NCI-H1417 (cell line): ENCODE results near the gene SPOCK1.

Source experiments
- DNase-seq, 3 experiments: peaks; one replicate each; lab custom pipeline; 2025; lab: John Stamatoyannopoulos, UW

Gene SPOCK1

DNA sequence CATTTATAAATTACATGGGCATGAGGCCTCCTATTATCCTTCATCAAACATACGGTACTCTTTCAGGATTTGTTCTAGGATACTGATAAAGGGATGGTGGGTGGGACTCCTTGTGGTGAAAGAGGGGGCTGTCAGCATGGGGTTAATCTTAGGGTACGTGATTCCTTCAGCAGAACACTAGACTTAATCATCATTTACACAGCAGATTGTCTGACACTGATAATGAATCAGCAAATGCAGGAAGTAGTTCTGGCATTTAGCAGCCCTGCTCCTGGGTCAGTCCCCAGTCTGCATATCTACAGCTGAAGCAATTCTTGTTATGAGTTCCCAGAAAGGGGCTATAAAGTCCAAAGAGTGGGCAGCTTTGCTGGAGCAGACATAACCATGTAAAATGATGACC is 384.6 kb downstream of the SPOCK1 start:
- DNase-seq, result peak in 1 of 3 experiments; percentile 5

GRCh38 chr5:137113939-137114338 is 385.2 kb downstream of the SPOCK1 start:
- no peak for DNase-seq

GRCh38 chr5:137113161-137113560 is 386.0 kb downstream of the SPOCK1 start:
- DNase-seq, result no peak

DNA sequence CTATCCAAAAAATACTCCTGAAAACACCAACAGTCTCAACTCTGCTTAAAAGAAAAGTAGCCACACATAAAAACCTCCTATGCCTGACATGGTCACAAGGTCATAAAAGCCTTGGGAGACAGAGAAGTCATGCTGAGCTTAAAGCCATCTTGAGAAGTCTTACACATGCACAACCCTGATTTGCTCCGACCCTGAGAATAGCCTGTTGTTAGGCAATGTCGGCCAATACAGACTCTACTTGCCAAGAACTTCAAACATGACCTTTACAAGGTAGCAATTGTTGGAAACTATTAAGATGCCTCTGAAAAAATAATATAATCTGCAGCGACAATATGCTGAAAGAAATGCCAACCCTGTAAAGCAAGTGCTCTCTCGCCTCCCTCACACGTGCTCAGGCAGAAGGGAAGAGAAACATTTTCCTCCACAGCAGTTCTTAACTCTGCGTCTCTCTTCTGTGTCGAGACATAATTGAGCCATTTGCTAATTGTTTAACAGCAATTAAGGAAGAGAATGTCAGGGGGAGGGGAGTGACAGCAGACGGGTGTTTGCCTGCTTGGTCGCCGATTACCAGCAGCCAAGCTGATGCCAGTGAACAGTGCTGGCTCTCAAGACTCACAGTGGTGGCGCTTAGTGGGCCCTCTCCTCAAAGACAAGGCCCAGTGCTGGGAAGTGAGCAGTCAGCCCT is 393.6 kb downstream of the SPOCK1 start:
- DNase-seq, result peak in 1 of 3 experiments; percentile 8

GRCh38 chr5:137101544-137101943 is 397.6 kb downstream of the SPOCK1 start:
- DNase-seq, result no peak

- DNase-seq, result no peak
Observed at GRCh38 chr5:137099651-137100050, 399.5 kb downstream of the SPOCK1 start.

- no peak for DNase-seq
Observed at GRCh38 chr5:137098663-137099062, 400.5 kb downstream of the SPOCK1 start.

- no peak for DNase-seq
Observed at GRCh38 chr5:137098238-137098637, 400.9 kb downstream of the SPOCK1 start.

DNA sequence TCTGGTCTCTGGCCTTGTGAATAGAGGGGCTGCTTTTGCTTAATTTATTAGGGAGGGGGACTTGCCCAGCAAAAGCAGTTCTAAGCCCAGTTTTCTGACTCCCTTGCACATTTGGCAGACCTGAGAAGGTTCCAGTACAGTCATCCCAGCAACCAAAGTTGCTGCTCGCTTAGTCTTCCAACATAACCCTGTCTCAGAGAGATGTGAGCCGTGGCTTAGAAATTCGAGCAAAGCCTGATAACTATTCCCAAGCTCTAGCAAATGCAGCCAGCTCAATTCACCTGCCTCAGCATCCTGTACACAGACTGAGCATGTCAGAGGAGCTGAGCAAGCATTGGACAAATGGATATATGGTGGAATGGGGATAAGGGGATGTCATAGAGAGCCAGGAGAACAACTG is 401.9 kb downstream of the SPOCK1 start:
- no peak for DNase-seq

GRCh38 chr5:137096149-137097103 is 402.7 kb downstream of the SPOCK1 start:
- DNase-seq, result peak in 1 of 3 experiments; percentile 7

DNA sequence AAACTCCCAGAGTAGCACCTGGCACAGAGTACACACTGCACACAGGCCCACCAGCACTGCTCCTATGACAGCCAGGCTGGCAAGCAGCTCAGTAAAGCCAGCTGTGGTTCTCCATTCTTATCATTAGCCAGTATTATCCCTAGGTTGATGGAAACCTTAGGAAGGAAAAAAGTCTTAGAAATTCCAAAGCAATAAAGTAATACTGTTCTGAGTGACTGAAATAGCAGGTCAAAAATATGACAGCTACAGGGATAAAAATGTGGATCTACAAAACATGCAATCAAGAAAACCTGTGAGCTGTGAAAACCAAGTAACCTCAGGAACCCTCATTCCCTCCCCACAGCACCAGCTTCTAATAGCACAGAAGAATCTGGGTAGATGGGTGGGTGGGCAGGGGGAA is 403.5 kb downstream of the SPOCK1 start:
- no peak for DNase-seq

DNA sequence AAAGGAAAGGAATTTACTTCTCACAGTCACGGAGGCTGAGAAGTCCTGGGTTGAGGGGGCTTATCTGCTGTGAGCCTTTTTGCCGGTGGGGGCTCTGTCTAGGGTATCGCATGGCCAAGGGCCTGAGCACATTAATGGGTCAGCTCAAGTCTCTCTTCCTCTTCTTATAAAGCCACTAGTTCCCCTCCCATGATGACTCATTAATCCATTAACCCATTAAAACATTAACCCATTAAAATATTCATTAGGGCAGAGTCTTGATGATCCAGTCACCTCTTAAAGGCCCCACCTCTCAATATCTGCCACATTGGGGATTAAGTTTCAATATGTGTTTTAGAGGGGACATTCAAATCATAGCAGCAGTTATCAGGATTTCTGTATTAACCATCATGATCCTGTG is 406.3 kb downstream of the SPOCK1 start:
- DNase-seq, result no peak

DNA sequence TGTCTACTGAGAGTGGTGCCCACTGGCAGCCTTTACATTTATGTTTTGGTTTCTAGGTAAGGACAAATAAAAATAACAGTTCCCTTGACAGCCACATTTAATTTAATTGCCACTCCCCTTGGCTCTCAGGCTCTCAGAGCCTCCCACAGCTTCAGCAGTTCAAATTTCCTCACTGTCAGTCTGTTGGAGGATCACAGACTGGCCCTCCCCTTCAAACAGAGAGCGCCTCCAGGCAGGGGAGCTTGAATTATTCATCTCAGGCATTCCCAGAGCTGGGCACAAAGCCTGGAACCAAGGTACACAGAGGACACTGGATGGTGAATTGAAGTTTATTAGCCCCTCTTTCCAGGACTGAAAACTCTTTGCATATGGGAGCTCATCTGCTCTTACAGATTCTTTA is 407.7 kb downstream of the SPOCK1 start:
- DNase-seq, result peak; percentile 5 to 78 (median 20)

DNA sequence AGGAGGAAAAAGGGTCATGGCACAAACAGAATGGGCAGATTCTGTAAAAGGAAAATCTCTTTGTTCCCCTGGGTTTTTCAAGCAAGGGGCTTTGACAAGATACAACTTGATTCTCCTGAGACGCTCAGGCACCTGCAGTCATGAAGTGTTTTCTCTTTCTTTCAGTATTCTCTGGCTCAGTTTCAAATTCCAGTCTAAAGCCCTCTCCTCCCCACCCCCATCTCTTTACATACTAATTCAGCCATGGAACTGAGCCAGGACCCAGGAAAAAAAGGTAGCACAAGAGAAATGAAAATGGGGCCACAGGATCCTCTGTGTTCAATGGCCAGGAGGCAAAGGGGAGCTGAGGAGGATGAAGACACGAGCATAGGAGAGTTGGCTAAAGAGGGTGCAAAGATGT is 408.4 kb downstream of the SPOCK1 start:
- peak in 2 of 3 experiments; percentile 23 to 86 for DNase-seq

GRCh38 chr5:137090151-137090550 is 409.0 kb downstream of the SPOCK1 start:
- DNase-seq, result no peak

DNA sequence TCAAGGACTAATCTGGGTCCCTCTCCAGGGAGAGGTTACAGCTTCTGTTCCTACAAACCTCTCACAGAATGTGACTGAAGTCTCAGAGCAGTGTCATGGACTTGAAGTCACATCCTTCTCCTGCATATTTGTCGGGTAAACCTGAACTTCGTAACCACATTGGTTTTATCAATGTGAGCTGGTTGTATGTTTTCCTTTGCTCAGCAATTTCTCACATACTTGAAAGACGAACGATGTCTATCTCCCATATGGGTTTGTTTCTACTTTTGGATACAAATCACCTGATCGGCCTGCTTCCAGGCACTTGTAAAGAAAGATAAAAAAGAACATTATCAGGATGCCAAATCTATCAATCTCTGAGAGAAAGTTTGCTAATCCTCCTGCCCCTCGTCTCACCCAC is 411.0 kb downstream of the SPOCK1 start:
- DNase-seq, result no peak

- no peak for DNase-seq
Observed at GRCh38 chr5:137086342-137086741, 412.8 kb downstream of the SPOCK1 start.

GRCh38 chr5:137085206-137085605 is 413.9 kb downstream of the SPOCK1 start:
- DNase-seq, result no peak

- no peak for DNase-seq
Observed at GRCh38 chr5:137084016-137084415, 415.1 kb downstream of the SPOCK1 start.

GRCh38 chr5:137082951-137083350 is 416.2 kb downstream of the SPOCK1 start:
- no peak for DNase-seq

- DNase-seq, result peak in 2 of 3 experiments; percentile 5 to 40
Observed at GRCh38 chr5:137078171-137078665, 420.9 kb downstream of the SPOCK1 start.

- peak; percentile 58 to 82 (median 72) for DNase-seq
Observed at GRCh38 chr5:137075163-137075970, 423.8 kb downstream of the SPOCK1 start.
